HepG2 (cell line): ENCODE results near the gene NECTIN2. TPM values are rescaled to one million over a fixed set of nuclear protein-coding genes. Genes with fewer than 3 reads are reported as not detected.
A peak's percentile ranks its signal among the peaks of the same experiment; 100 is the strongest.

Experiments used
- FOXP4 ChIP-seq: sonication (generic); formaldehyde crosslinking; IDR thresholded peaks from 2 replicates; pipeline ENCODE4 v1.4.0; 2020; ENCODE audit warnings: missing genetic modification reagents
- HMGA1 ChIP-seq: sonication (generic); formaldehyde crosslinking; conservative IDR thresholded peaks from 2 replicates; pipeline ENCODE4 v1.4.0; 2020; ENCODE audit warnings: missing genetic modification reagents
- KLF13 ChIP-seq: sonication (generic); formaldehyde crosslinking; IDR thresholded peaks from 2 replicates; pipeline ENCODE4 v1.4.0; 2020; ENCODE audit warnings: mild to moderate bottlenecking, missing genetic modification reagents
- MED13 ChIP-seq: sonication (generic); formaldehyde crosslinking; IDR thresholded peaks from 2 replicates; pipeline ENCODE4 v1.5.0; 2020; ENCODE audit warnings: missing genetic modification reagents
- NFIC ChIP-seq: IDR thresholded peaks from 2 replicates; pipeline ENCODE4 v1.6.1; 2012; ENCODE audit warnings: mild to moderate bottlenecking, low read length, inconsistent platforms
- REST ChIP-seq, 2 experiments: IDR thresholded peaks; 2 replicates each; pipeline ENCODE4 v1.6.1; 2011 to 2012; ENCODE audit warnings: low read length in 2 of 2, borderline replicate concordance in 1 of 2, low read depth in 1 of 2, mild to moderate bottlenecking in 1 of 2, moderate library complexity in 1 of 2
- RFXAP ChIP-seq: sonication (generic); formaldehyde crosslinking; IDR thresholded peaks from 2 replicates; pipeline ENCODE4 v1.4.0; 2020; ENCODE audit warnings: missing genetic modification reagents, borderline replicate concordance
- ZBTB1 ChIP-seq: sonication (generic); formaldehyde crosslinking; IDR thresholded peaks from 2 replicates; pipeline ENCODE4 v1.4.0; 2020; ENCODE audit warnings: missing genetic modification reagents, borderline replicate concordance
- ZBTB3 ChIP-seq: sonication (generic); formaldehyde crosslinking; IDR thresholded peaks from 2 replicates; pipeline ENCODE4 v1.4.0; 2020; ENCODE audit warnings: low read depth, mild to moderate bottlenecking, moderate library complexity, missing genetic modification reagents, borderline replicate concordance
- ZNF205 ChIP-seq: IDR thresholded peaks from 2 replicates; pipeline ENCODE4 v1.6.1; 2018; ENCODE audit warnings: missing biosample characterization, missing genetic modification reagents
- ZNF292 ChIP-seq: sonication (generic); formaldehyde crosslinking; IDR thresholded peaks from 2 replicates; pipeline ENCODE4 v1.8.1; 2022; ENCODE audit warnings: mild to moderate bottlenecking, low read depth, missing genetic modification reagents, borderline replicate concordance
- ZNF335 ChIP-seq: sonication (generic); formaldehyde crosslinking; IDR thresholded peaks from 2 replicates; pipeline ENCODE4 v1.4.0; 2020; ENCODE audit warnings: missing genetic modification reagents
- ZNF709 ChIP-seq: sonication (generic); formaldehyde crosslinking; IDR thresholded peaks from 2 replicates; pipeline ENCODE4 v1.5.0; 2020; ENCODE audit warnings: mild to moderate bottlenecking, missing genetic modification reagents
- ZNF746 ChIP-seq: sonication (generic); formaldehyde crosslinking; IDR thresholded peaks from 2 replicates; pipeline ENCODE4 v1.8.0; 2022; ENCODE audit warnings: mild to moderate bottlenecking, missing genetic modification reagents
- ZNF891 ChIP-seq: sonication (generic); formaldehyde crosslinking; IDR thresholded peaks from 2 replicates; pipeline ENCODE4 v1.5.0; 2020; ENCODE audit warnings: mild to moderate bottlenecking, missing genetic modification reagents
- polyA plus RNA-seq, 8 experiments: library from polyadenylated mRNA; depleted of rRNA in 3 of 8; stranded (reverse) in 7 of 8; unstranded in 1 of 8; fragments of >200 nt; fragmentation: Illumina TruSeq in 4 of 8; extraction: Trizol in 4 of 8; gene quantifications; 2 replicates each; pipeline versions ENCODE4 v1.2.1 to v1.2.3, GENCODE V29; 2011 to 2016; ENCODE audit warnings: low read depth in 4 of 8, missing spikeins in 1 of 8, mixed read lengths in 1 of 8; ENCODE audit not compliant: insufficient read depth in 1 of 8
- total RNA-seq, 5 experiments: library from RNA; depleted of rRNA; stranded (reverse); fragments of >200 nt; fragmentation: Illumina TruSeq; extraction: Trizol; gene quantifications; 2 replicates each; pipeline ENCODE4 v1.2.3, GENCODE V29; 2016; ENCODE audit warnings: low read depth in 1 of 5
- TF ChIP-seq, protein P1 (sequence below): sonication (generic); formaldehyde crosslinking; IDR thresholded peaks from 2 replicates; pipeline ENCODE4 v1.5.1; 2020; ENCODE audit warnings: mild to moderate bottlenecking, missing genetic modification reagents
- TF ChIP-seq, protein P2 (sequence below): IDR thresholded peaks from 2 replicates; pipeline ENCODE4 v1.6.1; 2016
- TF ChIP-seq, protein P3 (sequence below): sonication (generic); formaldehyde crosslinking; IDR thresholded peaks from 2 replicates; pipeline ENCODE4 v1.9.0; 2021; ENCODE audit warnings: missing genetic modification reagents, borderline replicate concordance

NECTIN2 gene
- total and polyA plus RNA-seq, 2 of the 13 experiments (the other 11 are each of a cell fraction or from before 2014, with no cell fraction given) = 75.4 to 114 TPM

DNA sequence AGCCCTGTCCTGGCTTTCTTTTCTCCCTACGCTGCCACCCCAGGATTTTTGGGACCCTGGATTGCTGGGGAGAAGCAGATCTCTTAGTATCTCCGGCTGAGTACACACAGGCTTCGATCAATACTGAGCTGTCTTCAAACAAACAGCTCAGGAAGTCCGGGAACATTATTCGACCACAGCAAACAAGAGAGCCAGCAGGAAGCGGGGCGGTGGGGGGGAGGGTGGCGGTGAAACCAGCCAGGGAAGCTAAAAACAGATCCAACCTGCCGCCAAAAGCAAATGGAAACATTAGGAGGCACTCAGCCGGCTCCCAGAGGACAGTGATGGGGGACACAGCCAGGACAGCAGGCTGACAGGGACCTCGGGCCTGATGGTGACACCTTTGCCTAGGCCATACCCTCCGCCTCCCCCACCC, 49.4 kb upstream of the NECTIN2 start (continued):
- TF ChIP-seq FOXP4 (CRISPR knock-in tag) (peak; percentile 92), ZNF891 (CRISPR knock-in tag) (no peak), RFXAP (CRISPR knock-in tag) (no peak), ZBTB1 (CRISPR knock-in tag) (no peak), ZBTB3 (CRISPR knock-in tag) (no peak), ZNF746 (CRISPR knock-in tag) (peak; percentile 35; the same call in 1 of the 2 replicates), HMGA1 (CRISPR knock-in tag) (no peak), ZNF335 (CRISPR knock-in tag) (peak; percentile 40; the same call in 1 of the 2 replicates), REST (IDR thresholded peaks at IDR 0.05; ENCODE audit: borderline replicate concordance in 1 of 2, low read depth in 1 of 2, low read length in 2 of 2) (peak in 1 of 2 experiments; percentile 61; a peak in 1 of 4 replicates), NFIC (peak; percentile 74), ZNF292 (CRISPR knock-in tag) (peak; percentile 53; the same call in 1 of the 2 replicates), MED13 (CRISPR knock-in tag) (no peak), ZNF709 (CRISPR knock-in tag) (no peak), KLF13 (CRISPR knock-in tag) (no peak), ZNF205 (peak; percentile 56; the same call in 1 of the 2 replicates)
- TF ChIP-seq, protein P1, sequence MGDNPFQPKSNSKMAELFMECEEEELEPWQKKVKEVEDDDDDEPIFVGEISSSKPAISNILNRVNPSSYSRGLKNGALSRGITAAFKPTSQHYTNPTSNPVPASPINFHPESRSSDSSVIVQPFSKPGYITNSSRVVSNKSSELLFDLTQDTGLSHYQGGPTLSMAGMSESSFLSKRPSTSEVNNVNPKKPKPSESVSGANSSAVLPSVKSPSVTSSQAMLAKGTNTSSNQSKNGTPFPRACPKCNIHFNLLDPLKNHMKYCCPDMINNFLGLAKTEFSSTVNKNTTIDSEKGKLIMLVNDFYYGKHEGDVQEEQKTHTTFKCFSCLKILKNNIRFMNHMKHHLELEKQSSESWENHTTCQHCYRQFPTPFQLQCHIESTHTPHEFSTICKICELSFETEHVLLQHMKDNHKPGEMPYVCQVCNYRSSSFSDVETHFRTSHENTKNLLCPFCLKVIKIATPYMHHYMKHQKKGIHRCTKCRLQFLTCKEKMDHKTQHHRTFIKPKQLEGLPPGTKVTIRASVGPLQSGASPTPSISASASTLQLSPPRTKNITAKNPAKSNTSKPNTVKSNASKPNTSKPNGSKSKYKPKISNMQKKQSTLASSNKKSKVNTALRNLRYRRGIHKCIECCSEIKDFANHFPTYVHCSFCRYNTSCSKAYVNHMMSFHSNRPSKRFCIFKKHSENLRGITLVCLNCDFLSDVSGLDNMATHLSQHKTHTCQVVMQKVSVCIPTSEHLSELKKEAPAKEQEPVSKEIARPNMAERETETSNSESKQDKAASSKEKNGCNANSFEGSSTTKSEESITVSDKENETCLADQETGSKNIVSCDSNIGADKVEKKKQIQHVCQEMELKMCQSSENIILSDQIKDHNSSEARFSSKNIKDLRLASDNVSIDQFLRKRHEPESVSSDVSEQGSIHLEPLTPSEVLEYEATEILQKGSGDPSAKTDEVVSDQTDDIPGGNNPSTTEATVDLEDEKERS (CRISPR knock-in tag) = peak; percentile 41; the same call in 1 of the 2 replicates
- TF ChIP-seq, protein P2, sequence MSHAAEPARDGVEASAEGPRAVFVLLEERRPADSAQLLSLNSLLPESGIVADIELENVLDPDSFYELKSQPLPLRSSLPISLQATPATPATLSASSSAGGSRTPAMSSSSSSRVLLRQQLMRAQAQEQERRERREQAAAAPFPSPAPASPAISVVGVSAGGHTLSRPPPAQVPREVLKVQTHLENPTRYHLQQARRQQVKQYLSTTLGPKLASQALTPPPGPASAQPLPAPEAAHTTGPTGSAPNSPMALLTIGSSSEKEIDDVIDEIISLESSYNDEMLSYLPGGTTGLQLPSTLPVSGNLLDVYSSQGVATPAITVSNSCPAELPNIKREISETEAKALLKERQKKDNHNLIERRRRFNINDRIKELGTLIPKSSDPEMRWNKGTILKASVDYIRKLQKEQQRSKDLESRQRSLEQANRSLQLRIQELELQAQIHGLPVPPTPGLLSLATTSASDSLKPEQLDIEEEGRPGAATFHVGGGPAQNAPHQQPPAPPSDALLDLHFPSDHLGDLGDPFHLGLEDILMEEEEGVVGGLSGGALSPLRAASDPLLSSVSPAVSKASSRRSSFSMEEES (CRISPR knock-in tag) = no peak
- TF ChIP-seq, protein P3, sequence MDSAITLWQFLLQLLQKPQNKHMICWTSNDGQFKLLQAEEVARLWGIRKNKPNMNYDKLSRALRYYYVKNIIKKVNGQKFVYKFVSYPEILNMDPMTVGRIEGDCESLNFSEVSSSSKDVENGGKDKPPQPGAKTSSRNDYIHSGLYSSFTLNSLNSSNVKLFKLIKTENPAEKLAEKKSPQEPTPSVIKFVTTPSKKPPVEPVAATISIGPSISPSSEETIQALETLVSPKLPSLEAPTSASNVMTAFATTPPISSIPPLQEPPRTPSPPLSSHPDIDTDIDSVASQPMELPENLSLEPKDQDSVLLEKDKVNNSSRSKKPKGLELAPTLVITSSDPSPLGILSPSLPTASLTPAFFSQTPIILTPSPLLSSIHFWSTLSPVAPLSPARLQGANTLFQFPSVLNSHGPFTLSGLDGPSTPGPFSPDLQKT (CRISPR knock-in tag) = no peak
